T-helper 2 cell treated with Interferon-gamma antibody and Interleukin-4, amounts not matched to agents 5 μg/mL and 100 μg/mL, for 36 hours (primary cell): ENCODE results near the gene TTLL10.

Source experiments
- DNase-seq: peaks from one replicate; pipeline ENCODE4 v3.0.0; 2021; ENCODE audit warnings: low spot score
- H3K27ac Mint-ChIP-seq: one replicate; pipeline ENCODE4 v1.8.0; 2021; ENCODE audit warnings: mild to moderate bottlenecking, mixed read lengths
- H3K27me3 Mint-ChIP-seq: one replicate; pipeline ENCODE4 v1.8.0; 2021; ENCODE audit warnings: low read depth, mixed read lengths
- H3K36me3 Mint-ChIP-seq: one replicate; pipeline ENCODE4 v1.8.0; 2021; ENCODE audit warnings: low read depth, mixed read lengths
- H3K4me1 Mint-ChIP-seq: one replicate; pipeline ENCODE4 v1.8.0; 2021; ENCODE audit warnings: low read depth, mixed read lengths
- H3K4me3 Mint-ChIP-seq: one replicate; pipeline ENCODE4 v1.8.0; 2022; ENCODE audit warnings: mild to moderate bottlenecking, moderate library complexity, mixed read lengths
- H3K9me3 Mint-ChIP-seq: one replicate; pipeline ENCODE4 v1.8.0; 2021; ENCODE audit warnings: mixed read lengths

Gene TTLL10, protein sequence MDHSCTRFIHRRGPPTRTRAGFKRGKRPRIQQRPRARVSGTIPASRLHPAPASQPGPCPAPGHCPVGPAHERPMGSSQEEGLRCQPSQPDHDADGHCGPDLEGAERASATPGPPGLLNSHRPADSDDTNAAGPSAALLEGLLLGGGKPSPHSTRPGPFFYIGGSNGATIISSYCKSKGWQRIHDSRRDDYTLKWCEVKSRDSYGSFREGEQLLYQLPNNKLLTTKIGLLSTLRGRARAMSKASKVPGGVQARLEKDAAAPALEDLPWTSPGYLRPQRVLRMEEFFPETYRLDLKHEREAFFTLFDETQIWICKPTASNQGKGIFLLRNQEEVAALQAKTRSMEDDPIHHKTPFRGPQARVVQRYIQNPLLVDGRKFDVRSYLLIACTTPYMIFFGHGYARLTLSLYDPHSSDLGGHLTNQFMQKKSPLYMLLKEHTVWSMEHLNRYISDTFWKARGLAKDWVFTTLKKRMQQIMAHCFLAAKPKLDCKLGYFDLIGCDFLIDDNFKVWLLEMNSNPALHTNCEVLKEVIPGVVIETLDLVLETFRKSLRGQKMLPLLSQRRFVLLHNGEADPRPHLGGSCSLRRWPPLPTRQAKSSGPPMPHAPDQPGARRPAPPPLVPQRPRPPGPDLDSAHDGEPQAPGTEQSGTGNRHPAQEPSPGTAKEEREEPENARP

DNA sequence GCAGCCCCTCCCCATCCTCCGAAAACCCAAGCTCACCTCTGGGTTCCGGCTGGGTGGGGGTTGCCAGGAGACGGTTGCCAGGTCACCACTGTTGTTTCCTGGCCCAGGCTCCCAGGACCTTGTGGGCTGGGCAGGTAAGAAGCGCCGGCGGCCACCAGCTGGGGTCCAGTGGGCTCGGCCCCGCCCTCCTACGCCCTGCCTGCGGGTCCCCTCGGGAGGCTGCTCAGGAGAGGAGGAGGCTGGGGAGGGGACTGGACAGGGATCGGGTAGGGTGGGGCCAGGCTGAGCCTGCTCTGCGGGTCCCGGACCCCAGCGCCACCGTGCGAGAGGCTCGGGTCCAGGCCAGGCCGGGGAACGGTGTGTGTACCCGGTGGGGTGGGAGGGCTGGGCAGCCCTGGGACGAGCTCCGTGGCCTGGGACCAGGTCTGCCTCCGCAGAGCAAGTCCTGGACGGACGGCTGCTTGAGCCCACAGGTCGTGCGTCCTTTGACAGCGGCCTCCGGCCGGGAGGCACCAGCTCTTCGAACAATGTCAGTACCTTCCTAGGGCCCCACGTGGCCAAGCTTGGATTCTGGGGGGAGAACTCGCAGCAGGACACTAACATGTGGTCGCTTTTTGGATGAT is at the start of gene TTLL10:
Gene TTLL10, plus strand, starts transcription at position 88 of the 623 bp plus-strand sequence. CDS start 5,336 bp downstream, outside the sequence.
- DNase-seq: no peak
- peaks cover 4% of the 10 kb centered on the region for H3K4me1 Mint-ChIP-seq
- peaks cover 16% of the 10 kb centered on the region for H3K27me3 Mint-ChIP-seq
- H3K27ac Mint-ChIP-seq: no peak within 1 kb of the TSS
- H3K9me3 Mint-ChIP-seq: no peaks in the 10 kb centered on the region
- H3K36me3 Mint-ChIP-seq: no peaks in the 10 kb centered on the region
- H3K4me3 Mint-ChIP-seq: no peak within 1 kb of the TSS

DNA sequence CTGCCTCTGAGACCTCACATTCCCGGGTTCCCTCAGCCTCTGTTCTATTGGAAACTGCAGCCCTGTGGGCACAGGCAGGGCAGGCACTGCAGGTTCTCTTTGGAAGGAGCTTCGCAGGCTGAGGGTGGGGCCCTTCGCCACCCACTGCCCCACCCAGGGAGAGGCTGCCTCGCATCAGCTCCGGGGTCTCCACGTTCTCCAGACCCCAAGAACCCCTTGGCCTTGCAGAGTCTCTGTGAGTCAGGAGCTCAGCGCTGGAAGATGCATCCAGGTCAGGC is 49.2 kb upstream of the TTLL10 start:
- Mint-ChIP-seq H3K27ac (no peak overlapping the region), H3K9me3 (peaks cover 8% of the 10 kb centered on the region), H3K36me3 (no peaks in the 10 kb centered on the region), H3K27me3 (peaks cover 3% of the 10 kb centered on the region), H3K4me1 (no peaks in the 10 kb centered on the region), H3K4me3 (no peak overlapping the region)
- no peak for DNase-seq

DNA sequence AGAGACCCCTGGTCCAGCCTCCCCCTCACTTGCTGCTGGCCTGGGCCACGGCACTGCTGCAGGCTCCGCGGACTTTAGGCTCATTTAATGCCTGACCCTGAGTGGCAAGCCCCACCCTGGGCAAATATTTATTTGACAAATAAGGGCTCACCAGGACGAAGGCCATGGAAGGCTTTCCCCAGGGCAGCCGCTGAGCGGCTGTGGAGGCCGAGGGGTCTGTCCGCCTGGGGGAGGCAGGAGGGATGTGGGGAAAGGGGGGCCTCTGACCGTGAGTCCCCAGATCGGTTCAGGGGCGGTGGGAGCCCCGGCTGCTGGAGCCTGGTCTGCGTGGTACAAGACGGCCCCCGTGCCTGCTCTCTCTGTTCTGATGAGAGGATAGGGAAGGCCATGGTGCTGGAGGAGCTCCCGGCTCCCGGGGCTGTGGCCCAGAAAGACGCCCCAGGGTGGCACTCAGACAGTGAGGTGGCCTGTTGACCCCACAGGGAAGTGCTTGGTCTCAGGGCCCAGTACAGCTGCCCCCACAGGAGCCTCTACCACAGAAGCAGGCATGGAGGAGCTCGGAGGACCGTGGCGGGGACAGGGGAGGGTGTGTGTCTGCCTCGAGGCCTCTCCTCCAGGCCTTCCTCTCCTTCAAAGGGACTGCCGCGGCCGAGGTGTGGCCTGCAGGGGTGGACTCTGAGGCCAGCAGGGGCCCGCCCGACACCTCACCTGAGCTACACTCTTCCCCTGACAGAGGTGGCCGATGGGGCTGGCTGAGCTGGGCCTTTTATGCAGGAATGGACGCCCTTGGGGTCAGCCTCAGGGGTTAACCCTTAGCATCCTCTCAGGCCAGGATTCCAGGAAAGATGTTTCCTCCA is 48.7 kb upstream of the TTLL10 start:
- Mint-ChIP-seq H3K36me3 (no peaks in the 10 kb centered on the region), H3K4me3 (no peak overlapping the region), H3K27ac (no peak overlapping the region), H3K27me3 (peaks cover 3% of the 10 kb centered on the region), H3K4me1 (no peaks in the 10 kb centered on the region), H3K9me3 (peaks cover 8% of the 10 kb centered on the region)
- DNase-seq: no peak

DNA sequence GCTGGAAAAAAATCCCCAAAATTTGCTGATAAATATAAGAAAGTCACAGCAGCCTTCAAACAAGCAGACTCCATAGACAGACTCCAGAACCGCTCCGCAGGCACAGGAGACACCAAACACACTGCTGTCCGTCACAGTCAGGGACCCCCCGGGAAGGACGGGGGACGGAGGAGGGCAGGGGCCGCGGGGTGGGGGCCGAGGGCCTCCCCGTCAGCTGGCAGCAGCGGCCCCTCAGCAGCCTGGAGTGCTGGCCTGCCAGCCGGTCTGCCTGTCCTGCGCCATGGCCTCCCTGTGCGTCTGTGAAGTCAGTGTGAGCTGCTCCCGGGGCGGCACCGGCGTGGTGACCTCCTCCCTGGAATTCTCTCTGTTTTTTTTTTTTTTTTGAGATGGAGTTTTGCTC is 47.7 kb upstream of the TTLL10 start:
- H3K4me3 Mint-ChIP-seq: no peak overlapping the region
- DNase-seq: no peak
- no peaks in the 10 kb centered on the region for H3K36me3 Mint-ChIP-seq
- peaks cover 8% of the 10 kb centered on the region for H3K9me3 Mint-ChIP-seq
- H3K27me3 Mint-ChIP-seq: no peaks in the 10 kb centered on the region
- H3K4me1 Mint-ChIP-seq: no peaks in the 10 kb centered on the region
- no peak overlapping the region for H3K27ac Mint-ChIP-seq

DNA sequence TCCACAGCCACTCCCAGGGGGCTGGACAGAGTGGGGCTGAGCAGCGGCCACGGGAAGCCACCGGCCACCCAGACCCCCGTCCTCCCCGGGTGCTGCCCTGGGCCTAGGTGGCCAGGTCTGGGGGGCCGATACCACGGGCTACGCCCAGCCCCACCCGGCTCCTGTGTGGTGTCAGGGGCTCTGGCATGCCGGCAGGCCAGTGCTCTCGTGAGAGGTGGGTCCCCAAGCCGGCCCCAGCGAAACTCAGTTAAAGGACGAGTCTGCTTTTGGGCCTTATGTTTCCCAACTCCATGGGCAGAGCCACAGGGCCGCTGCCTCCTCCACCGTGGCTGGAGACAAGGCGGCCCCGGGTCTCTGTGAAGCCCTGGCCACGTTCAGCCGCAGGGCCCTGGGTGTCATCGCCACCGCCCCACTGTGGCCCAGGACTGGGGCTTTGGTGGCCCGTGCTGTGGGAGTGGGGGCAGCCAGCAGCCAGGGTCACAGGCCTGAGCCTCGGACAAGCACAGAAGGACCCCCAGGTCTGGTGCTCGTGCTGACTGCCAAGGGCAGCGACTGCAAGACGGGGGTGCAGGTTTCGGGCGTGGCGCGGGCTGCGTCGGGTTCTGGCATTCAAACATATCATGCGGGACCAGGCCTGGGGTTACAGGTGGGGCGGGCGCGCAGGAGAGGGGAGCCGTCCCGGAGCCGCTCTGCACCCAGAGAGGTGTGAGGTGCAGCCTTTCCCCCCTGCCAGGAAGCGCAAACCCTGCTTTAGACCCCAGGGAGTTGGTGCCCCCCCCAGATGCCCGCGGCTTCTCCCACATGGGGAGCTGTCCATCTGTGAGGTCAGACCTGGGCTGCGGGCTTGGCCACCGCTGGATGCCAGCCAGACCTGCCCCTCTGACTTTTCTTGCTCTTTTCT is 45.9 kb upstream of the TTLL10 start:
- Mint-ChIP-seq H3K27me3 (no peaks in the 10 kb centered on the region), H3K27ac (no peak overlapping the region), H3K9me3 (peaks cover 8% of the 10 kb centered on the region), H3K4me1 (no peaks in the 10 kb centered on the region), H3K36me3 (no peaks in the 10 kb centered on the region), H3K4me3 (no peak overlapping the region)
- DNase-seq: no peak

DNA sequence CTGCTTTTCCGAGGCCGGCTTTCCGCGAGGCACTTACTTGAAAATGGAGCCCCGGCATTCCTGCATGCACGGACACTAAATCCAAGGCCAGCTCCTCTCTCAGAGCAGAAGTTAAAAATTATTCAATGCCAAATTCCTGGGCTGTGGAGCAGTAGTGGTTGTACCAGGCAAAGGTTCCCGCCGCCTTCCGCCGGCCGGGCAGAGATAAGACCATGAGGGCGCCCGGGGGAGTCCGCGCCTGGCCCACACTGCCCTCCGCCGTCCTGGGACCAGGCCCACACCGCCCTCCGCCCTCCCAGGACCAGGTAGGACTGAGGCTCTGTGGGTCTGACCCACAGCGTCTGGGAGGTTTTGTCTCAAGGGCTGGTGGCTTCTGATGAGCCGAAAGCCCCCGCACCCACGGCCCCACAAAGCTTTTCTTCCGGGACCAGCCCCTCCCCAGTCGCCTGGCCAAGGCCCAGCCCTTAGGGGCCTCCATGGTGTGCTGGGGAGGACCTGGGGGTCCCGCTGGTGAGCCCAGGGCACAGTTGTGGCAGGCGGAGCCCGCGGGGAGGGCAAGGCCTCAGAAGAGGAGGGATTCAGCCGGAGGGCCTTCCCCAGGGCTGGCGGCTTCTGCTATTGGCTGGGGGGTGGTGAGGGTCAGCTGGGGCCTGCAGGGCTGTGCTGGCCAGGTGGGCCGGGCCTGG is 45.1 kb upstream of the TTLL10 start:
- peaks cover 7% of the 10 kb centered on the region for H3K9me3 Mint-ChIP-seq
- no peaks in the 10 kb centered on the region for H3K36me3 Mint-ChIP-seq
- no peak for DNase-seq
- H3K4me1 Mint-ChIP-seq: no peaks in the 10 kb centered on the region
- H3K27ac Mint-ChIP-seq: no peak overlapping the region
- H3K27me3 Mint-ChIP-seq: no peaks in the 10 kb centered on the region
- no peak overlapping the region for H3K4me3 Mint-ChIP-seq

DNA sequence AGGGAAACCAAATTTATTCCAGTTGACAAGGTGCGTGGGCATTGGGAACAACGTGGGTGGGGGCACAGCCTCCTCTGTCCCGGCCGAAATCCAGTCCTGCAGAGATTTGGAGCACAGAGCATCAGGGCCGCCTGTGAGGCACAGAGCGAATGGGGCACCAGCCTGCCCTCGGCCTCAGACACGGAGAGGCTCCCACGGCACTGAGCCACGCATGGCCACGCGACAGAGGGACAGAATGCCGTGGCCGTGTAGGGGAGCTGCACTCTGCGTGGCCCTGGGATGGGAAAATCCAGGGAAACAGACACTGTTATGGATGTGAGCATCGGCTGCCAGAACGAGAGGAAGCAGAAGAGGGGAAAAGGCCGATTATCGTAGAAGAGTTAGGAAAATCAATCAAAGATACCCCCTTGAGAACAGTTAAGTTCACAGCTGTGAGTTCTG is 44.3 kb upstream of the TTLL10 start:
- H3K9me3 Mint-ChIP-seq: no peaks in the 10 kb centered on the region
- H3K4me3 Mint-ChIP-seq: no peak overlapping the region
- no peak overlapping the region for H3K27ac Mint-ChIP-seq
- DNase-seq: no peak
- no peaks in the 10 kb centered on the region for H3K36me3 Mint-ChIP-seq
- H3K27me3 Mint-ChIP-seq: no peaks in the 10 kb centered on the region
- H3K4me1 Mint-ChIP-seq: no peaks in the 10 kb centered on the region

DNA sequence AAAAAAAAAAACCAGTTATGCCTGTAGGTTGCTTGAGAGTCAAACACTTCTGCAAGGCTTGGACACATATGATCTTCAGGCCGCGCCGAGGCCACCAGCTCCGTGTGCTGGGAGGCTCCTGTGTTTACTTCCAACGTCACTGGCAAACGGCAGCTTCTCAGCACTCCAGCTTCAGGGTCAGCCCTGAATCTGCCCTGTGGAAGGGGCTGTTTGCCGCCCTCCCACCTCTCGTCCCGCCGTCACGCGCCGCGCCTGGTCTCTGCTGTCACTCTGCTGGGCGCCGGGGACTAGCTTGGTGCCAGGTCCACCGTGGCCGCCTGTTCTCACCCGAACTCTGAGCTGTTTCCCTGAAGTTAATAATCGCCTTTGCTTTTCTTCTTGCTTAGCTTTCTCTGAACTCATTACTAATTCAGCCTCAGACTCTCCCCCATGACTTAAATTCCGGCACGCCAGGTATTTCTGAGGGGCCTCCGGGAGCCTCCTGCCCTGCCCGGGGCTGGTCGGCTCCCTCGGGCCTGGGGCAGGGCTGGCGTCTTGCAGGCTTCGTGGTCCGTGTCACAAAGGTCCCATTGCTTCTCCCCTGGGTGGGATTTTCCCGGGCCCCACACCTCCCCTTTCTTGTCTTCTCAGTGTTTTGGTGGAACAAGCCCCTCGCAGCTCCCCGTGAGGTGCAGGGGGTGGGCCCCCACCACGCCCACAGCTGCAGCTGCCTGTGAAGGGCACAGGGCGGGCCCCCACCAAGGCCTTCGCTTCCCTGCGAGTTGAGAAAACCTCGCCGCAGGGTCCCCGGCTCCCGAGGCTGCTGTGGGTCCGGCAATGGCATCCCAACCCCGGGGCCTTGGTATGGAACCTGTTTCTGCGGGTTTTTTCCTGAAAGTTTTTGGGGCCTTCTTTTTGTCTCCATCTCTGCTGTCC is 43.2 kb upstream of the TTLL10 start:
- Mint-ChIP-seq H3K27me3 (no peaks in the 10 kb centered on the region), H3K9me3 (no peaks in the 10 kb centered on the region), H3K27ac (no peak overlapping the region), H3K4me3 (no peak overlapping the region), H3K36me3 (no peaks in the 10 kb centered on the region), H3K4me1 (peaks cover under 1% of the 10 kb centered on the region)
- no peak for DNase-seq

DNA sequence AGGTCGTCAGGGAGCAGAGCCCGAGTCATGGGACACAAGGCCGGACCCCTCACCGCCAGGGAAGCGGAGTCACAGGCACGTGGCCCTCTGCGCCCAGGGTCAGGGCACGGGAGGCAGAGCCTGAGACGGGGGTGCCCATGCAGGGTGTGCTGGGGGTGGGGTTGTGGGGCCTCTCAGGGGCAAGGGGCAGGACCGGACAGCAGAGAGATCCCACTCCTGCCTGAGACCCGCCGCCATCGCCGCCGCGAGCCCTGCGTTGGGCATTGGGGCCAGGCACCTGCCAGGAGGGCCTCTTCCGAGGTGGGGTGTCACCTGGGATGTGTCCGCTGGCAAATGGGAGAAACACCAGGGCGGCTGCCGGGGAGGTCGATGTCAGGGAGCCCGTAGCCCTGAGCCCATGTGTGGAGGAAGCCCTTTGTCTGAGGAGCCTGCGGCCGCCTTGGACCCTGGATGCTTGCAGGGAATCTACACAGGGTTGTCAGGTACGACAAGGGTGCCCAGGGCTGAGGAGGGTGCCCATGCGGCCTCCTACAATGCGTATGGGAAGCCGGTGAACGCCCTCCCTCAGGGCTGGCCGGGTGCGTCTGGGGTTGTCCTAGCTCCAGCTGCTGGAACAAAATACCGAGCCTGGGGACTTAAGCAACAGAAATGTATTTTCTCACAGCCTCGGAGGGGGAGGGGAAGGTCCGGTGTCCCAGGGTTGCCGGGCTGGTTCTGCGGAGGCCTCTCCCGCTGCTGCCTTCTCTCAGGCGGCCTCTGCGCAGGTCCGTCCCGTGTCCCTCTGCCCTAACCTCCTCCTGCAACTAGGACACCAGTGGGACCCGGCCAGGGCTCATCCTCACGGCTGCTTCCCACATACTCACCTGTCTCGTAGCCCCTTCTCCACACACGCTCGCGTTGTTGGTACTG is 41.4 kb upstream of the TTLL10 start:
- Mint-ChIP-seq H3K27ac (no peak overlapping the region), H3K27me3 (no peaks in the 10 kb centered on the region), H3K4me1 (peaks cover 5% of the 10 kb centered on the region), H3K36me3 (no peaks in the 10 kb centered on the region), H3K4me3 (no peak overlapping the region), H3K9me3 (no peaks in the 10 kb centered on the region)
- no peak for DNase-seq

DNA sequence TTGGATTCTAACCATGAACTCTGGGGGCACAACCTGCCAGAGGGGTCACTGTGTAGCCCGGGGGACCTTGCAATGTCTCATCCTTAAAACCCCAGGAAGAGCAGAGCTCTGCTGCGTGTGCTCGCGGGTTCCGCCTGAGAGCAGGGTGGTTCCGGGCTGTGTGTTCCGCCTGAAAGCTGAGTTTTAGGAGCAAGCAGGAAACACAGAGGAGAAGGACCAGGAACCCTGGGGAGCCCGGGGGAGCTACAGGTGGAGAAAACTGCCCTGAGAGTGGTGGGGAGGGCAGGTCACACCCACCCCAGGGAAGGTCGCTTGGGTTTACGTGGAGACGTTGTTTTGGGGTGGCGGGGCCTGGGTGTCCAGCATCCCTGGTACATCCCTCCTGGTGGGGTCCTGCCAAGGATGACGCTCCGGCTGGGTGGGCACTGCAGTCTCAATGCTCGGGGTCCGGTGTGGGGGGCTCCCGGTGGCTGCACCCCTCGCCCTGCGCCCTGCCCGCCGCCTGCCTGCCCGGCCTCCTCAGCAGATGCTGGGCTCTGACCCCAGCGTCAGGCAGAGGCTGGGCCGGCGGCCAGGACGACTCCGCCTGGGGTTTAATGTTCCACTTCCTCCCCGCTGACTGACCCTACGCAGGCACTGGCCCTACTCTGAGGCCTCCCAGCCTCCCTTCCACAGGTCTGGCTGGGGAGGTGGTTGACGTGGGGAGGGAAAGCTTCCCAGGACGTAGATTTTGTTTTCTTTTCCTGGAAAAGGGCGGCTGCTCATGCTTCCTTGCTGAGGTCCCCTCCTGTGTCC is 40.5 kb upstream of the TTLL10 start:
- no peaks in the 10 kb centered on the region for H3K27me3 Mint-ChIP-seq
- DNase-seq: no peak
- H3K36me3 Mint-ChIP-seq: no peaks in the 10 kb centered on the region
- H3K4me3 Mint-ChIP-seq: no peak overlapping the region
- H3K27ac Mint-ChIP-seq: no peak overlapping the region
- H3K4me1 Mint-ChIP-seq: peaks cover 10% of the 10 kb centered on the region
- H3K9me3 Mint-ChIP-seq: no peaks in the 10 kb centered on the region
